NCI-H1694 (cell line): Measurements from ENCODE around the gene NUDT14.

ENCODE experiments used
- DNase-seq: peaks from one replicate; lab custom pipeline; 2025; lab: John Stamatoyannopoulos, UW

Gene NUDT14

GRCh38 chr14:105146976-105147635 lies 34.0 kb downstream of the NUDT14 start:
- DNase-seq: no peak

DNA sequence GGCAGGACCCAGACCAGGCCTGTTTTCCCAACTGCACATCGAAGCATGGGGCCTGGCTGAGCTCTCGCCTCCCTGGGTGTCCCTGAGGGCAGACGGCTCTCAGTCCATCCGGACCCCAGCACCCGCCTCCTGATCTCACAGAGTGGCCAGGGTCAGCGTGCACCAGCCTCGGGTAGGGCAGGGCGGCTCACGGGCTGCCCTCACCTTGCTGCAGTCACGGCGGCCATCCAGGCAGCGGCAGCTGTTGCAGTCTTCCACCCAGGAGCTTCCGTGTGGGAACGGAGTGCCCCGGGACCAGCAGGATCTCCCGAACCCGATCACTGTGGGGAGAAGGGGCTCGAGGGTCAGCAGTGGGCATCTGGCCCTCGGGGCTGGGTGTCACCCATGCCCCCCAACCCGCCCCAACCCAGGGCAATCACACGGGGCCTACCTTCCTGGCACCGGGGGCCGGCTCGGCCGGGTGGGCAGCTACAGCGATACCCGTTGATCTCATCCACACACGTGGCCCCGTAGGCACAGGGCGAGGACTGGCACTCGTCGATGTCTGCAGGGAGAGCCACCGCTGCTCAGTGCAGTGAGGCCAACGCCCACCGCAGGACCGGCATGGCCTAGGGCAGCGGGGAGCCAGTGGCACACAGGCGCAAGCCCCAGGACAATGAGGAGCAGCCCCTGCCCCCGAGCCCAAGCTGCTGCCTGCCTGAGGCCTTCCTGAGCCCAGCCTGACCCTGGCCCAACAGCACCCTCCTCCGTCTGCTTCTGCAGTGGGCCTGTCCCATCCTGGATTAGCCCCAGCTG lies 34.7 kb downstream of the NUDT14 start:
- no peak for DNase-seq

GRCh38 chr14:105145381-105146180 lies 35.5 kb downstream of the NUDT14 start:
- DNase-seq: no peak

DNA sequence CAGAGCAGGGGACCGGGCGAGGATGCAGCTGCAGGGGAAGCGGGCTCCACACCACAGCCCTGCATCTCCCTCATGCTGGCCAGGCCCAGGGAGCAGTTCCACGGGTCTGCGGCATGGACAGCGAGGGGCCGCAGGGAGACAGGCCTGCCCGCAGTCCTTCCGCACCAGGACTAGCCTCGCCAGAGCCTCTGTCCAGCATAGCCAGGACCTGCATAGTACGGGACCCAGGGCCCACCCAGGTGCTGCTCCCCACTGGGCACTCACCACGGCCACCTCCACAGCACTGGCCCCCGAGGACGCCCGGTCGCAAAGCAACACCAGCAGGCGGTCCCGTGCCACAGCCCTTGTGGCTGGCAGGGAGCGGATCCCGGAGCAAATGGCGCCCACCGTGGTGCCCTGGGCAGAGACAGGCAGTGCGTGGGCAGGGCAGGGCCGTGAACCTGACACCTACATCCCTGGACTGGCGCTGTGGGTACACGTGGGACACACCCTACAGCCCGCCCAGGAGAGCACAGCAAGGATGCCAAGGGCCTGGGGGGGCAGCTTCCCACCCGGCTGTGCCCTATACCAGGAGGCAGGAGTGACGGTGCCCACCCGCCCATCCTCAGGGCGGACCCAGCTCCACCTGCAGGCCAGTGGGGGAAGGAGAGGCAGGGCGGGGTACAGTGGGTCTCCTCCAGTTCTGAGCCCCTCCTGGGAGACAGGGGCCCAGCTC lies 36.3 kb downstream of the NUDT14 start:
- DNase-seq: no peak

GRCh38 chr14:105144026-105144665 lies 37.0 kb downstream of the NUDT14 start:
- DNase-seq: no peak

- DNase-seq: no peak
These were observed 37.6 kb downstream of the NUDT14 start for GRCh38 chr14:105143451-105144025.

- no peak for DNase-seq
These were observed 38.3 kb downstream of the NUDT14 start for GRCh38 chr14:105142651-105143450.

DNA sequence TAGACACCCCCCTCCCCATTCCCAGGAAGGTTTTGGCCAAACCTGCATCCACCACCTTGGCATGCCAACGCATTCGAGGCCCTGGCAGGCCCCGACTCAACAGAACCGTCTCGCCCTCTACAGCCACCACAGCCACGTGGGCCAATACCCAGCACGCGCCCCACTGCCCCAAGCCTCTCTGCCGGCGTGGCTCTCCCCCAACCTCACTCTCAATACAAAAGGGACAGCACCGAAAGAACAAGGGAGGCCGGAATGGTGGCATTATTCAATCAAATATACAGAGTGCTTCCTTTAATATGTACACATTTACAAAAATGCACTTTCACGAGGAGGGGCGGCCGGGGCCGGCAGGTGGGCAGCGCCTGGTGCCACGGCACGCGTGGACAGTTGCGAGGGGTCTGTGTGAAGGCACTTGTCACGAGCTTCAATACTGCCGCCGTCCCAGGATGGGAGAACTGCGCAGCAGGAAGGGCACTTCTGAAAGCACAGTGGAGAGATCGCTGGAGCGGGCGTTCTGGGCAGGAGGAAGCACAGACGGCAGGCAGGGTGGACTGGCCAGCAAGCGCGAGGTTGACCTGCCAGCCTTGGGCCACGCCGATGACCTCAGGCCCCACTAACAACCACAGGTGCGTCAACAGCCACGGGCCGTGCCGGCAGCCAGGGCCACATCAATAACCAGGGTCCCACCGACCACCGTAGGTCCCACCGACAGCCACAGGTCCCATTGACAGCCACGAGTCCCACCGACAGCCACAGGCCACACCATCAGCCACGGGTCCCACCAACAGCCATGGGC lies 39.4 kb downstream of the NUDT14 start:
- DNase-seq: no peak

GRCh38 chr14:105141026-105141425 lies 40.1 kb downstream of the NUDT14 start:
- no peak for DNase-seq

- DNase-seq: no peak
These were observed 40.5 kb downstream of the NUDT14 start for GRCh38 chr14:105140581-105140980.

DNA sequence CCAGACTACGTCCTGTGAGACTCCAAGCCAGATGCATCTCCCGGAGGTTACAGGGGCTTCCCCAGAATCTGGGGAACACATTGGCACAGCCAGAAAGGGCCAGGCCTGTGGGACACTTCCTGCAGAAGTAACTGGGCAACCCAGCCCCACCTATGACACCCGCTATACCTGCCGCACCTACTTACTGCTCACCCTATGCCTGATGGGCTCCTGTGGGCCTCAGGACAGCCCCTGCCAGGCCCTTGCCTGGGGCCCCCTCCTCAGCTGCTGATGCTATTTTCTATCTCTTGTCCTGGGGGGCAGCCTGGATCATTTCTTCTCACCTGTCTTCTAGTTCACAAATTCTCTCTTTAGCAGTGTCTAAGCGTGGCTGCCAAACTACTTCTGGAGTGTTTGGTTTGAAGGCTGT lies 41.3 kb downstream of the NUDT14 start:
- no peak for DNase-seq

GRCh38 chr14:105139212-105139825 lies 41.8 kb downstream of the NUDT14 start:
- no peak for DNase-seq

- no peak for DNase-seq
These were observed 42.5 kb downstream of the NUDT14 start for GRCh38 chr14:105138551-105139111.

DNA sequence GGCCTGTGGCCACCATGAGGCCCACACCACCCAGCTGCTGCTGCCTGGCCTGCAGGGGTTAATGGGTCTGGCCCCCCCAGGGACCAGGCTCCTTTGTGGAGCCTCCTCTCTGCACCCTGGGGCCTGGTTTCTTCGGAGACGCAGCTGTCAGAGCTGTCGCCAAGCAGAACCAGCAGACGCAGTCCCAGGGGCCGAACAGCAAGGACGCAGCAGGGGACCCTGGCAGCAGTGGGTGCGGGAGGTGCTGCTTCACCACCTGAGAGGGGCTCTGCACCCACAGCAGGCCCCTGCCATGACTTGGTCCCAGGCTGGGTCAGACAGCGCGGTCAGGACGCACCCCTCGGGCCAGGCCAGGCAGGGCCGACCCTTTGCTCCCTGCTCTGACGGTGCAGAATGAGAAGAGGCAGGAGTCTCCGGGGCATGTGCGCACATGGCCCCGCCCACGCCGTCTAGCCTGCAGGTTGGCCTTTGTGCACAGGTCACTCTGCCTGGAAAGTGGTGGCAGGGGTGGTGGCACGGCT lies 43.0 kb downstream of the NUDT14 start:
- no peak for DNase-seq

DNA sequence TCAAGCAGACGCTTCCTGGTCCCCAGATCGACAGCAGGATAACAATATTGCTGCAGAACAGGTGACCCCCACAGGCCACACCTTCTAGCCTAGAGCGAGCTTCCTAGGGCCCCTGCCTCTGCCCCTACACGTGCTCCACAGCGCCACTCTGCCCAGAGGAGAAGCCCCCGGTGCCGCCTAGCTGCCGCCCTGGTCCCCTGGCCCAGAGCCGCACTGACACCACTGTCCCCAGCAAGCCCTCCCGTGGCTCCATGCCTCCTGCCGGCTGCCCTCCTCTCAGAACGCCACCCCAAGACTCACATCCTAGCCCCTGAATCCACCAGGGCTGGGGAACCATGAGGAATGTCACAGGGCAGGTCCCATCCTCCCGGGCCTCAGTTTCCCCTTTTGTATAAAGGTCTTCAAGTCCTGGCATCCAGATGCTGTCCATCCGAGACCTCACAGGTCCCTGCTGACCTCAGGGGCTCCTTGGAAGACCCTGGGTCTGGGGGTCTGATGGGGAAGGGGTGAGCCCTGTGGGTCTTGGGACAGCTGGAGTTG lies 43.6 kb downstream of the NUDT14 start:
- no peak for DNase-seq

DNA sequence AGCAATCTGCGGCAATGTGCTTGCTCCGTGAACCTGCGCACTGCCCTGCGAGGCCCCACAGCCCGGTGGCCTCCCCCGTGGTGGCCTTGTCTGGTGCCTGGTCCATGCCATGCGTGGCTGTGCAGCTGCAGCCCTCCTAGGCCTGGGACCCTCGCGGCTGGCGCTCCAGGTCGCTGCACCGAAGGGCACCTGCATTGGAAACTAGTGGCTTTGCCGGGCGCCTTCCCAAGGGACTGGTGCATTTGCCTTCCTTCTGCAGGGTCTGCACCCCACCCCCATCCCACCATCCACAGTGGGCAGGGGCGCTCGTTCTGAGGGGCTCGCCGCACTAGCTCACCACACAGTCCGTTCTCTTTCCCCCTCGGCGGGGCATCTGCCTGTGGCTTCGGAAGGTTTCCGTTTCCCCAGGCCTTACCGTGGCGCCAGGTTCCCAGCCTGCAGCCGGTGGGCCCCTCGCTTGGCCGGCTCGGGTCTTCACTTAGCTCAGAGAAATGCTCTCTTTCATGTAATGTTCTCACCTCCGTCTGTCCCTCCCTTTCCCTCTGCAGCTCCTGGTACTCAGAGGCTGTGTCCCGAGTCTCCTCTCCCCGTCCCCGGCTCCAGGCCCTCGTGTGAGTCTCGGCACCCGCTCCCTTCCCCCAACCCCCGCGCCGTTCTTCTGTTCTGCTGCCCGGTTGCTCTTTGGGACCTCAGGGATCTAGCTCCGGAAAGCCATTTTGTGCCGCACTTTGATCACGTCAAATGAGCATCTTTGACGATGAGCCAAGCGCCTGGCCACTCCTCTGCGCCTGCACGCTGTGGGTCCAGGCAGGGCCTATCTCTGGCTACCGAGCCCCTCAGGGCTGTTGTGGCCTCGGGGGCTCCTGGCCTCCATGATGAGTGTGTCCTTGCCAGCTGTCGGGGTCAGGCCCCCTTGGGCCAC lies 44.5 kb downstream of the NUDT14 start:
- no peak for DNase-seq
